NOMO-1 treated with DMSO at 0.1 percent for 48 hours (cell line): ENCODE measurements around the gene DISP3.

Source experiments
- DNase-seq: peaks from one replicate; lab custom pipeline; 2025; ENCODE audit not compliant: unreplicated experiment; lab: John Stamatoyannopoulos, UW

Gene DISP3

GRCh38 chr1:11538886-11539285 is 59.9 kb downstream of the DISP3 start:
- no peak for DNase-seq

GRCh38 chr1:11539850-11540772 is 61.2 kb downstream of the DISP3 start:
- no peak for DNase-seq

GRCh38 chr1:11540773-11541160 is 61.8 kb downstream of the DISP3 start:
- DNase-seq, result no peak

- DNase-seq, result no peak
These were observed 62.3 kb downstream of the DISP3 start for GRCh38 chr1:11541236-11541635.

GRCh38 chr1:11541956-11542355 is 63.0 kb downstream of the DISP3 start:
- no peak for DNase-seq

- DNase-seq, result no peak
These were observed 64.4 kb downstream of the DISP3 start for GRCh38 chr1:11543392-11543791.

- DNase-seq, result no peak
These were observed 64.8 kb downstream of the DISP3 start for GRCh38 chr1:11543796-11544195.

- DNase-seq, result no peak
These were observed 67.5 kb downstream of the DISP3 start for GRCh38 chr1:11546456-11546855.

- DNase-seq, result peak; percentile 72
These were observed 71.8 kb downstream of the DISP3 start for GRCh38 chr1:11550664-11551283.

- peak; percentile 0 for DNase-seq
These were observed 79.3 kb downstream of the DISP3 start for GRCh38 chr1:11558276-11558675.

GRCh38 chr1:11558871-11559590 is 80.1 kb downstream of the DISP3 start:
- no peak for DNase-seq

- no peak for DNase-seq
These were observed 80.6 kb downstream of the DISP3 start for GRCh38 chr1:11559591-11559970.

- no peak for DNase-seq
These were observed 81.1 kb downstream of the DISP3 start for GRCh38 chr1:11560061-11560460.

GRCh38 chr1:11561740-11562139 is 82.8 kb downstream of the DISP3 start:
- DNase-seq, result no peak

GRCh38 chr1:11562664-11563063 is 83.7 kb downstream of the DISP3 start:
- DNase-seq, result no peak

- peak; percentile 55 for DNase-seq
These were observed 84.7 kb downstream of the DISP3 start for GRCh38 chr1:11563560-11564069.

- no peak for DNase-seq
These were observed 85.3 kb downstream of the DISP3 start for GRCh38 chr1:11564237-11564636.

- DNase-seq, result no peak
These were observed 87.3 kb downstream of the DISP3 start for GRCh38 chr1:11566042-11566850.

GRCh38 chr1:11567244-11568065 is 88.5 kb downstream of the DISP3 start:
- no peak for DNase-seq

- DNase-seq, result no peak
These were observed 89.7 kb downstream of the DISP3 start for GRCh38 chr1:11568687-11569086.
